CD4-positive, alpha-beta T cell (primary cell): ENCODE data around the gene BAX. TPM values are rescaled to one million over a fixed set of nuclear protein-coding genes. Genes with fewer than 3 reads are reported as not detected.

Source experiments
- ATAC-seq: fragments of 200-7000 bp; cut with Tn5 transposase; one replicate; pipeline ENCODE4 v1.10.0; 2022; ENCODE audit warnings: mild to moderate bottlenecking; ENCODE audit not compliant: poor library complexity
- CTCF ChIA-PET: fragments of 350-600 bp; sonication (Branson Sonifier 250); formaldehyde crosslinking; loops from one replicate; lab custom pipeline; 2021; ENCODE audit warnings: antibody characterized with exemption, inconsistent platforms; lab: Charles Lee
- POLR2A ChIA-PET: fragments of 350-600 bp; sonication (Branson Sonifier 250); formaldehyde crosslinking; loops from one replicate; lab custom pipeline; 2021; ENCODE audit warnings: antibody characterized with exemption, inconsistent platforms; lab: Charles Lee
- DNase-seq, 14 experiments: peaks; one replicate each; pipeline ENCODE4 v3.0.0-alpha.2; 2013 to 2020; ENCODE audit warnings: mixed read lengths in 2 of 14
- H3K27ac ChIP-seq, 2 donors: one replicate each; pipeline versions ENCODE4 v1.5.1 to v1.7.0; 2013; ENCODE audit warnings: low read length in 2 of 2, low read depth in 1 of 2, mild to moderate bottlenecking in 1 of 2
- H3K27me3 ChIP-seq, 2 experiments: 1 replicate in 1 of 2; 2 replicates in 1 of 2; pipeline versions ENCODE4 v1.6.1 to v1.7.0; 2013; ENCODE audit warnings: low read length in 2 of 2, control low read depth in 1 of 2, mild to moderate bottlenecking in 1 of 2, moderate library complexity in 1 of 2; ENCODE audit not compliant: insufficient read depth in 2 of 2, control insufficient read depth in 1 of 2
- H3K36me3 ChIP-seq: one replicate; pipeline ENCODE4 v1.6.1; 2013; ENCODE audit warnings: low read length, control low read depth; ENCODE audit not compliant: insufficient read depth
- H3K4me1 ChIP-seq: one replicate; pipeline ENCODE4 v1.6.1; 2013; ENCODE audit warnings: low read length, control low read depth; ENCODE audit not compliant: insufficient read depth
- H3K4me3 ChIP-seq: one replicate; pipeline ENCODE4 v1.5.1; 2013; ENCODE audit warnings: mild to moderate bottlenecking, low read length, moderate library complexity
- H3K9me3 ChIP-seq, 2 experiments: 1 replicate in 1 of 2; 2 replicates in 1 of 2; pipeline versions ENCODE4 v1.6.1 to v1.7.0; 2013; ENCODE audit warnings: low read length in 2 of 2, mild to moderate bottlenecking in 2 of 2, control low read depth in 1 of 2, moderate library complexity in 1 of 2; ENCODE audit not compliant: control insufficient read depth in 1 of 2, insufficient read depth in 1 of 2
- H3K27ac Mint-ChIP-seq: one replicate; pipeline ENCODE4 v1.8.0; 2020; ENCODE audit warnings: mixed read lengths
- H3K27me3 Mint-ChIP-seq: one replicate; pipeline ENCODE4 v1.8.0; 2021; ENCODE audit warnings: mixed read lengths
- H3K36me3 Mint-ChIP-seq: one replicate; pipeline ENCODE4 v1.8.0; 2021; ENCODE audit warnings: low read depth, mixed read lengths
- H3K4me1 Mint-ChIP-seq: one replicate; pipeline ENCODE4 v1.8.0; 2021; ENCODE audit warnings: low read depth, mixed read lengths
- H3K4me3 Mint-ChIP-seq: one replicate; pipeline ENCODE4 v1.8.0; 2020; ENCODE audit warnings: mild to moderate bottlenecking, mixed read lengths
- H3K9me3 Mint-ChIP-seq: one replicate; pipeline ENCODE4 v1.8.0; 2020; ENCODE audit warnings: mixed read lengths
- CTCF ChIP-seq: fragments of 200-600 bp; IDR thresholded peaks from one replicate; pipeline ENCODE4 v1.8.0; 2022; ENCODE audit warnings: antibody characterized with exemption, mild to moderate bottlenecking
- intact Hi-C, 2 experiments: fragments of 100-400 bp; cut with DNase I in 1 of 2; cut with micrococcal nuclease in 1 of 2; formaldehyde crosslinking; loops; one replicate each; pipeline versions ENCODE4 v1.15.1 to v1.9.0; 2023 to 2025; cut with DNase I, micrococcal nuclease
- total RNA-seq, 174 experiments: library from RNA in 2 of 174; stranded (reverse) in 2 of 174; gene quantifications; one replicate each; pipeline ENCODE4 v1.2.3 and lab custom pipeline; 2021 to 2026

BAX gene
- total RNA-seq, 2 experiments from 2014 or later = 52.9 to 60.4 TPM

GRCh38 chr19:48993175-48994034, 38.7 kb downstream of the BAX start, which contains the start of the genes GYS1 and RUVBL2:
TSS of gene GYS1 (minus strand) at chr19:48993309. CDS start at chr19:48993112, 197 bp downstream.
TSS of gene RUVBL2 (plus strand) at chr19:48993887. CDS start at chr19:48993912, 25 bp downstream.
- no peaks in the 10 kb centered on the region for H3K9me3 Mint-ChIP-seq
- DNase-seq (peak; percentile 98 to 100 (median 99)), ATAC-seq (peak; percentile 92)
- Histone ChIP-seq H3K4me1 (peaks cover 43% of the 10 kb centered on the region), H3K36me3 (peaks cover 7% of the 10 kb centered on the region), H3K27me3 (no peaks in the 10 kb centered on the region), H3K4me3 (peak within 1 kb of the TSS; percentile 84), H3K9me3 (no peaks in the 10 kb centered on the region), H3K27ac (peak within 1 kb of the TSS; percentile 82 to 83)
- intact Hi-C loops = loop anchor here (2.0 to 10.0 kb wide), 9 partner anchors 25 to 629 kb away; partner anchors contain the start of genes CYTH2 (in 1 of the 2), DHDH (in 1 of the 2), IZUMO1 (in 1 of the 2) and SLC17A7 (in 1 of the 2)
- H3K27me3 Mint-ChIP-seq = no peaks in the 10 kb centered on the region
- peak; percentile 97 for TF ChIP-seq CTCF
- peak within 1 kb of the TSS; percentile 92 for H3K4me3 Mint-ChIP-seq
- peaks cover 29% of the 10 kb centered on the region for H3K36me3 Mint-ChIP-seq
- H3K27ac Mint-ChIP-seq = peak within 1 kb of the TSS; percentile 90
- H3K4me1 Mint-ChIP-seq = peaks cover 46% of the 10 kb centered on the region
- ChIA-PET CTCF (interaction anchor here (0.6 to 2.4 kb wide), 34 partner anchors 9 to 724 kb away, joined by 3 to 15 read pairs (median 4); partner anchors contain the start of genes BAX, FTL, LIN7B and NUCB1), POLR2A (interaction anchor here (0.6 to 3.3 kb wide), 52 partner anchors 10 to 1719 kb away, joined by 3 to 41 read pairs (median 4); partner anchors contain the start of genes AKT1S1, AP2A1, ATF5 and BAX)

GRCh38 chr19:48994035-48994386, 39.3 kb downstream of the BAX start:
- ChIA-PET CTCF (interaction anchor here (0.7 to 2.4 kb wide), 14 partner anchors 9 to 724 kb away, joined by 3 to 15 read pairs (median 4); partner anchors contain the start of genes BAX, LIN7B and NUCB1), POLR2A (interaction anchor here (0.8 to 3.3 kb wide), 41 partner anchors 11 to 1720 kb away, joined by 3 to 41 read pairs (median 4); partner anchors contain the start of genes AKT1S1, AP2A1, ATF5 and BAX)
- Histone ChIP-seq H3K27me3 (no peaks in the 10 kb centered on the region), H3K27ac (peak overlapping the region; percentile 82 to 83), H3K4me3 (peak overlapping the region; percentile 84), H3K9me3 (no peaks in the 10 kb centered on the region), H3K36me3 (peaks cover 2% of the 10 kb centered on the region), H3K4me1 (peaks cover 43% of the 10 kb centered on the region)
- Mint-ChIP-seq H3K27me3 (no peaks in the 10 kb centered on the region), H3K4me3 (peak overlapping the region; percentile 92), H3K4me1 (peaks cover 46% of the 10 kb centered on the region), H3K9me3 (no peaks in the 10 kb centered on the region), H3K27ac (peak overlapping the region; percentile 90), H3K36me3 (peaks cover 24% of the 10 kb centered on the region)
- ATAC-seq = no peak
- DNase-seq = no peak
- intact Hi-C loops = loop anchor here (5.0 to 10.0 kb wide), 6 partner anchors 133 to 629 kb away; partner anchors contain the start of genes IZUMO1 (in 1 of the 2), SLC17A7 (in 1 of the 2), SYNGR4 (in 1 of the 2) and TMEM143 (in 1 of the 2)
- TF ChIP-seq CTCF = no peak

- CTCF ChIA-PET = interaction anchor here (1.6 kb wide), 1 partner anchor 109 kb away, joined by 5 read pairs; no protein-coding TSS in a partner anchor
- intact Hi-C loops = loop anchor here in 1 of 2 experiments (5.0 to 10.0 kb wide), 4 partner anchors 84 to 633 kb away; partner anchors contain the start of genes SLC17A7, SYNGR4 and TMEM143
- POLR2A ChIA-PET = no interaction called here
- peak; percentile 33 for TF ChIP-seq CTCF
- DNase-seq (peak in 12 of 14 experiments; percentile 22 to 66 (median 42)), ATAC-seq (no peak)
- H3K27ac ChIP-seq = no peak overlapping the region
- Mint-ChIP-seq H3K36me3 (peaks cover 18% of the 10 kb centered on the region), H3K4me3 (no peak overlapping the region), H3K4me1 (peaks cover 35% of the 10 kb centered on the region), H3K27ac (no peak overlapping the region), H3K9me3 (no peaks in the 10 kb centered on the region), H3K27me3 (no peaks in the 10 kb centered on the region)
- H3K36me3 ChIP-seq = peaks cover 2% of the 10 kb centered on the region
- no peak overlapping the region for H3K4me3 ChIP-seq
- H3K4me1 ChIP-seq = peaks cover 23% of the 10 kb centered on the region
- no peaks in the 10 kb centered on the region for H3K9me3 ChIP-seq
- no peaks in the 10 kb centered on the region for H3K27me3 ChIP-seq
Measured at GRCh38 chr19:48997972-48998371, 43.3 kb downstream of the BAX start.
